K562 (cell line): ENCODE measurements around the gene NDUFB10. TPM values are rescaled to one million over a fixed set of nuclear protein-coding genes. Genes with fewer than 3 reads are reported as not detected.

ENCODE experiments used
- ADNP ChIP-seq: fragments of 200-800 bp; sonication (Bioruptor generic); IDR thresholded peaks from 2 replicates; pipeline ENCODE4 v1.6.1; 2016; ENCODE audit warnings: missing genetic modification characterization, missing compliant biosample characterization
- ARID3A ChIP-seq: IDR thresholded peaks from 2 replicates; pipeline ENCODE4 v1.6.1; 2012; ENCODE audit warnings: low read depth, low read length, improper control_type of control experiment, borderline replicate concordance
- ESRRB ChIP-seq: fragments of 250-450 bp; sonication (Bioruptor Pico); IDR thresholded peaks from 2 replicates; pipeline ENCODE4 v1.5.0; 2020; ENCODE audit warnings: mild to moderate bottlenecking, moderate library complexity, borderline replicate concordance
- ETS1 ChIP-seq: conservative IDR thresholded peaks from 2 replicates; pipeline ENCODE4 v1.6.1; 2011; ENCODE audit warnings: low read depth, mild to moderate bottlenecking, low read length; ENCODE audit not compliant: control insufficient read depth
- FOXA1 ChIP-seq: fragments of 450-650 bp; IDR thresholded peaks from 2 replicates; pipeline ENCODE4 v1.6.1; 2016; ENCODE audit warnings: mild to moderate bottlenecking, borderline replicate concordance
- KHSRP ChIP-seq: fragments of 450-650 bp; IDR thresholded peaks from 2 replicates; pipeline ENCODE4 v1.6.1; 2017
- NR0B1 ChIP-seq: fragments of 450-650 bp; IDR thresholded peaks from one replicate; pipeline ENCODE4 v1.6.1; 2018; ENCODE audit warnings: mild to moderate bottlenecking, moderate library complexity; ENCODE audit not compliant: partially characterized antibody
- PRPF4 ChIP-seq: fragments of 200-400 bp; formaldehyde crosslinking; IDR thresholded peaks from one replicate; pipeline ENCODE4 v1.6.1; 2017; ENCODE audit warnings: low read length, low read depth, mild to moderate bottlenecking; ENCODE audit not compliant: insufficient read depth, poor library complexity, severe bottlenecking
- PYGO2 ChIP-seq: fragments of 450-650 bp; IDR thresholded peaks from 2 replicates; pipeline ENCODE4 v1.6.1; 2016; ENCODE audit warnings: mild to moderate bottlenecking, missing genetic modification characterization, moderate library complexity, missing compliant biosample characterization
- RBM25 ChIP-seq: fragments of 200-400 bp; formaldehyde crosslinking; IDR thresholded peaks from 2 replicates; pipeline ENCODE4 v1.6.1; 2018; ENCODE audit warnings: low read length, low read depth, moderate library complexity; ENCODE audit not compliant: severe bottlenecking
- SIN3A ChIP-seq, 2 experiments: fragments of 150-350 bp in 1 of 2; IDR thresholded peaks; 2 replicates each; pipeline ENCODE4 v1.6.1; 2011 to 2016; ENCODE audit warnings: borderline replicate concordance in 2 of 2, low read depth in 2 of 2, low read length in 2 of 2, mild to moderate bottlenecking in 2 of 2, moderate library complexity in 2 of 2; ENCODE audit not compliant: control insufficient read depth in 1 of 2
- THAP7 ChIP-seq: fragments of 250-450 bp; sonication (Bioruptor Pico); IDR thresholded peaks from 2 replicates; pipeline ENCODE4 v1.5.0; 2021
- TRIM25 ChIP-seq: fragments of 450-650 bp; IDR thresholded peaks from 2 replicates; pipeline ENCODE4 v1.7.0; 2016; ENCODE audit warnings: borderline replicate concordance
- TSC22D4 ChIP-seq: fragments of 450-650 bp; IDR thresholded peaks from 2 replicates; pipeline ENCODE4 v1.6.1; 2016; ENCODE audit warnings: missing genetic modification characterization, missing biosample characterization, control low read depth
- ZBED1 ChIP-seq: IDR thresholded peaks from 2 replicates; pipeline ENCODE4 v1.6.1; 2014
- ZBTB1 ChIP-seq: sonication (generic); formaldehyde crosslinking; IDR thresholded peaks from 2 replicates; pipeline ENCODE4 v1.8.1; 2023; ENCODE audit warnings: missing genetic modification reagents, low read depth, mild to moderate bottlenecking, borderline replicate concordance
- ZBTB8A ChIP-seq: fragments of 450-650 bp; IDR thresholded peaks from 2 replicates; pipeline ENCODE4 v1.6.1; 2018; ENCODE audit warnings: mild to moderate bottlenecking, moderate library complexity; ENCODE audit not compliant: partially characterized antibody
- ZC3H11A ChIP-seq: IDR thresholded peaks from 2 replicates; pipeline ENCODE4 v1.6.1; 2012; ENCODE audit warnings: low read depth, low read length, improper control_type of control experiment
- ZNF146 ChIP-seq: IDR thresholded peaks from one replicate; pipeline ENCODE4 v1.6.1; 2018; ENCODE audit warnings: missing compliant biosample characterization; ENCODE audit not compliant: unreplicated experiment
- polyA plus RNA-seq, 8 experiments: library from polyadenylated mRNA; depleted of rRNA in 4 of 8; stranded (reverse) in 5 of 8; unstranded in 3 of 8; fragments of >200 nt; fragmentation: Nextera tagmentation in 2 of 8; fragmentation: Illumina TruSeq in 1 of 8; extraction: Ambion mirVana in 2 of 8; extraction: Trizol in 1 of 8; gene quantifications; 2 replicates each; pipeline versions ENCODE4 v1.2.1 to v1.2.3, GENCODE V29; 2011 to 2014; ENCODE audit warnings: inconsistent platforms in 1 of 8, missing spikeins in 1 of 8
- total RNA-seq, 7 experiments: library from RNA; depleted of rRNA in 6 of 7; stranded (reverse); fragments of >200 nt in 6 of 7; fragmentation: Illumina TruSeq in 2 of 7; extraction: Trizol in 2 of 7; gene quantifications; 2 replicates each; pipeline versions ENCODE4 v1.2.1 to v1.2.3, GENCODE V29; 2011 to 2021; ENCODE audit warnings: low replicate concordance in 1 of 7

The NDUFB10 gene
- total and polyA plus RNA-seq, 9 of the 15 experiments (the other 6 are each of a cell fraction or from before 2014, with no cell fraction given), result 69.3 to 527 (median 161) TPM

- peak; percentile 72 to 93; a peak in 3 of 4 replicates for TF ChIP-seq SIN3A (IDR thresholded peaks at IDR 0.05; ENCODE audit: borderline replicate concordance in 2 of 2, control insufficient read depth in 1 of 2, low read depth in 2 of 2, low read length in 2 of 2)
- TF ChIP-seq THAP7 (CRISPR knock-in tag), result no peak
- TF ChIP-seq RBM25, result no peak
- no peak for TF ChIP-seq TSC22D4 (tag)
- TF ChIP-seq PRPF4, result no peak
- no peak for TF ChIP-seq PYGO2
- TF ChIP-seq ETS1, result no peak
- TF ChIP-seq ZBED1, result no peak
- TF ChIP-seq NR0B1, result no peak
- no peak for TF ChIP-seq FOXA1
- TF ChIP-seq KHSRP, result no peak
- TF ChIP-seq ADNP (tag), result no peak
- TF ChIP-seq ZBTB1, result no peak
- TF ChIP-seq ZNF146 (CRISPR knock-in tag), result no peak
- no peak for TF ChIP-seq TRIM25
- TF ChIP-seq ZBTB8A, result no peak
- no peak for TF ChIP-seq ARID3A
- no peak for TF ChIP-seq ESRRB (CRISPR knock-in tag)
- no peak for TF ChIP-seq ZC3H11A
Measured at GRCh38 chr16:1963806-1964505, 4.6 kb downstream of the NDUFB10 start (continued).
